DMS53 (cell line): ENCODE data around the gene WIPF1.

Experiments
- DNase-seq: peaks from one replicate; lab custom pipeline; 2025; lab: John Stamatoyannopoulos, UW

WIPF1 gene

GRCh38 chr2:174540893-174541292, 56.7 kb downstream of the WIPF1 start:
- DNase-seq = no peak

GRCh38 chr2:174535757-174536703, 61.6 kb downstream of the WIPF1 start:
- DNase-seq = peak; percentile 50

DNA sequence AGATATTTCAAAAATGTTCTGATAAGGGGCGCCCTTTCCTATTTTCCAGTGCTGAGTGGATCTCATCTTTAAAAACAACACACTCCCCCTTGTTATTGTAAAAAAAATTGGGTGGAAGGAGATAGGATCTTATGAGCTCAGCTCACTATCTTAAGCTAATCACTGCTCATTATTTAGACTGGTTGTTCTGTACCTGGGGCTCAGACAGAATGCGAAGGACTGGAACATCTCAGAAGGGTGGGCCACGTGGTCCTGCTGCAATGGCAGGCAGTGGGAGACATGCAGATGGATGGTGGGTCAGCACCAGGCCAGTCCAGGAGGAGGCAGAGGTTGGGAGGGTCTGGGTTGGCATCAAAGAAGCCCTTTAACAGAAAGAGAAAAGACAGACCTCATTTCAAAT, 62.5 kb downstream of the WIPF1 start:
- no peak for DNase-seq

DNA sequence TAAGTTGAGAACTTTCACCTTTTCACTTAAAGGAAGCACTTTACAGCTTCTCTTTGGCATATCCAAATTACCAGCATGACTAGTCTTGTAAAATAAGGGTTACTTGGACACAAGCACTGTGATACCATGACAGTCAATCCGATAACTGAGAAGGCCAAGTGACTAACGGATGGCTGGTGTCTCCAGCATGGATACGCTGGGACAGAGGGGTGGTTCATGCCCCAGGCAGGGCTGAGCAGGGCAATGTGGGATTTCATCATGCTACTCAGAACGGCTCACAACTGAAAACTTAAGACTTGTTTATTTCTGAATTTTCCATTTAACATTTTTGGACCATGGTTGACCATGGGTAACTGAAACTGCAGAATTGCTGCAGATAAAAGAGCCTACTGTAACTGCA, 67.7 kb downstream of the WIPF1 start:
- no peak for DNase-seq

DNA sequence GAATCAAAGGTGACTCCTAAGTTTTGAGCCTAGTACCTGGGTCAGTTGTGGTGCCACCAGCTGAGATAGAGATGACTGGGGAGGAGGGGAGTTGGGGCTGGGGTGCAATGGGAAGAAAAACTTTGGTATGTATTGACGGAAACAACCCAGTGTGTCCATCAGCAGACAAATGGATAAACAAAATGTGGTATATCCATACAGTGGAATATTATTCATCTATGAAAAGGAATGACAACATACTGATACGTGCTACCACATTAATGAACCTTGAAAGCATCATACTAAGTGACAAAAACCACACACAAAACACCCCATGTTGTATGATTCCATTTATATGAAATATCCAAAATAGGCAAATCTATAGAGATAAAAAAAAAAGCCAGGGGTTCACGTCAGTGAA, 69.6 kb downstream of the WIPF1 start:
- no peak for DNase-seq

GRCh38 chr2:174527101-174527721, 70.4 kb downstream of the WIPF1 start:
- DNase-seq = no peak

- DNase-seq = no peak
These were observed 73.1 kb downstream of the WIPF1 start for GRCh38 chr2:174524527-174524926.

DNA sequence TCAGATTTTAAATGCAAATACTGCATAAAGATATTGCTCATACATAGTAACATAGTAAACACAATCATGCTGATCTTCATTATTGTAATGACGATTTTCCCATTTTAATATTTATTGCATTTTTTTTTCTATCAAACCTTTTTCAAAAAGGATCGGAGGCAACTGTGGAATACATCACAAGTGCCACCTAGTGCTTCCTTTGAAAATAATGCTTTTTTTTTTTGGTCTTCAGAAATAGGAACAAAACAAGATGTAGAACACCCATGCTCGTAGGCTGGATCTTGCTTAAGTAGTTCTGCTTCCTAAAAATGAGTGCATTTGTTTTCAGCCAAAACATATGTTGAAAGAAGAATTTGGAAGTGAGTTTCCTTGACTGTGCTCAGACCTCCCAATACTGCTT, 75.1 kb downstream of the WIPF1 start:
- peak; percentile 42 for DNase-seq

GRCh38 chr2:174518395-174518794, 79.2 kb downstream of the WIPF1 start:
- no peak for DNase-seq

GRCh38 chr2:174516501-174517378, 80.9 kb downstream of the WIPF1 start:
- no peak for DNase-seq

DNA sequence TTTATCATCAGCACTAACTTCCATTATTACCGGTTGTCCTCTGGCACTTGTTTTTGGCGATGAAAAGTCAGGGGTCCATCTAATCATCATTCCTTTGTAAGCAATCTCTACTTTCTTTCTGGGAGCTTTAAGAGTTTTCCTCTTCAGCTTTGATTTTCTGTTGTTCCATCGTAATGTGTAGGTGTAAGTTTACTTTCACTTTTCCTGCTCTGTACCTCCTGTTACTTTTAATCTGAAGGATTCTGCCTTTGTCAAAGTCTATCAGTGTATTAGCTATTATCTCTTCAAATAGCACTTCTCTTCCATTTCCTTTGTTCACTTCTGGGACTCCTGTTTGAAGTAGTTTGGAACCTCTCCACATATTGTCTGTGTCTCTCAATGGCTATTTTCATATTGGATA, 85.3 kb downstream of the WIPF1 start:
- DNase-seq = no peak

DNA sequence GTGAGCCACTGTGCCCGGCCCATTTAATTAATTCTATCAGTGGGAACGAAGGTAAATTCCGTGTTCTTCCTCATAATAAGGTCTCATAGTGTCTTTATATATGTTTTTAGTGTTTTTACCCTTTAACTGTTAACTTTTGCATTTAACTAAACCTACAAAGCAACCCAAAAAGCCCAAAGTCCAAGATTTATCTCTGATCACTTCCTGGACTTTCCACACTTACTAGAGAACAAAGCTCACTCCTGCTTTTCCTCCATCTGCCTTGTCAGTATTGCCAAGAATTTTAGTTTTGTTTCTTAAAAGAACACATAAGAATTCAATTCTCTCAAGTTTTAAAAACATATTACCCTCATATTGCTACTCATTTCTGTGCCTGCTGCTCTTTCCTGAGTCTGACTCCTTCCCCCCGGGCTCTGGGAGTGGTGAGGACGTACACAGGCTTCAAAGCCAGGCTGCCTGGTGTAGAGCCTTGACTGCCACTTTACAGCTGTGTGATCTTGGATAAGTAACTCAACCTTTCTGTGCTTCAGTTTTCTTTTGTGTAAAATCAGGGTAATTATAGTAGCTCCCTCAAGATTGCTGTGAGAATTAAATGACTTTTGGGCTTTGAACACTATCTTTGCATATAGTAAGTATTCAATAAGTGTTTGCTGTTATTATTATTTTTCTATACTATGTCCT, 85.9 kb downstream of the WIPF1 start:
- no peak for DNase-seq

GRCh38 chr2:174510583-174511189, 86.9 kb downstream of the WIPF1 start:
- peak; percentile 72 for DNase-seq
